Stimulated activated naive CD8-positive, alpha-beta T cell treated with anti-CD3 and anti-CD28 coated beads, Interleukin-15, amount 100 ng/mL, for 72 hours (primary cell): ENCODE data around the gene MRPL48.

ENCODE experiments used
- ATAC-seq: fragments of 150-1000 bp; cut with Tn5 transposase; 2 replicates; pipeline ENCODE4 v1.10.0; 2021; ENCODE audit warnings: mild to moderate bottlenecking, moderate library complexity
- DNase-seq, 2 donors: peaks; one replicate each; pipeline ENCODE4 v3.0.0; 2021 to 2022
- H3K27ac Mint-ChIP-seq, 2 donors: one replicate each; pipeline ENCODE4 v1.8.0; 2022; ENCODE audit warnings: mild to moderate bottlenecking in 2 of 2, mixed read lengths in 2 of 2, moderate library complexity in 2 of 2
- H3K27me3 Mint-ChIP-seq: one replicate; pipeline ENCODE4 v1.8.0; 2022; ENCODE audit warnings: mixed read lengths
- H3K4me1 Mint-ChIP-seq: one replicate; pipeline ENCODE4 v1.8.0; 2022; ENCODE audit warnings: mild to moderate bottlenecking, mixed read lengths
- H3K4me3 Mint-ChIP-seq, 2 donors: one replicate each; pipeline ENCODE4 v1.8.0; 2022; ENCODE audit warnings: mild to moderate bottlenecking in 2 of 2, mixed read lengths in 2 of 2, moderate library complexity in 1 of 2
- H3K9me3 Mint-ChIP-seq, 2 donors: one replicate each; pipeline ENCODE4 v1.8.0; 2022; ENCODE audit warnings: mixed read lengths in 2 of 2

The MRPL48 gene

GRCh38 chr11:73795925-73796632, 8.4 kb downstream of the MRPL48 start:
- Mint-ChIP-seq H3K4me1 (peaks cover 6% of the 10 kb centered on the region), H3K27ac (no peak overlapping the region), H3K27me3 (no peaks in the 10 kb centered on the region), H3K4me3 (no peak overlapping the region), H3K9me3 (no peaks in the 10 kb centered on the region)
- no peak for ATAC-seq
- no peak for DNase-seq

- no peak for ATAC-seq
- no peak for DNase-seq
- Mint-ChIP-seq H3K27me3 (no peaks in the 10 kb centered on the region), H3K9me3 (no peaks in the 10 kb centered on the region), H3K4me3 (no peak overlapping the region), H3K4me1 (peaks cover 6% of the 10 kb centered on the region), H3K27ac (no peak overlapping the region)
Observed at GRCh38 chr11:73797457-73797856, 9.8 kb downstream of the MRPL48 start.

GRCh38 chr11:73800276-73800806, 12.7 kb downstream of the MRPL48 start:
- H3K9me3 Mint-ChIP-seq, result no peaks in the 10 kb centered on the region
- H3K4me1 Mint-ChIP-seq, result no peaks in the 10 kb centered on the region
- no peak overlapping the region for H3K4me3 Mint-ChIP-seq
- DNase-seq, result no peak
- no peak for ATAC-seq
- H3K27ac Mint-ChIP-seq, result no peak overlapping the region
- no peaks in the 10 kb centered on the region for H3K27me3 Mint-ChIP-seq

- H3K9me3 Mint-ChIP-seq, result no peaks in the 10 kb centered on the region
Observed at GRCh38 chr11:73801136-73801535, 13.5 kb downstream of the MRPL48 start.

GRCh38 chr11:73804712-73805111, 17.0 kb downstream of the MRPL48 start:
- Mint-ChIP-seq H3K4me1 (no peaks in the 10 kb centered on the region), H3K27ac (no peak overlapping the region), H3K4me3 (no peak overlapping the region), H3K9me3 (no peaks in the 10 kb centered on the region), H3K27me3 (no peaks in the 10 kb centered on the region)
- DNase-seq (no peak), ATAC-seq (no peak)

More at GRCh38 chr11:73801136-73801535, 13.5 kb downstream of the MRPL48 start:
- Mint-ChIP-seq H3K27ac (no peak overlapping the region), H3K27me3 (no peaks in the 10 kb centered on the region), H3K4me3 (no peak overlapping the region), H3K4me1 (no peaks in the 10 kb centered on the region)
- ATAC-seq (no peak), DNase-seq (no peak)

- Mint-ChIP-seq H3K9me3 (no peaks in the 10 kb centered on the region), H3K27me3 (no peaks in the 10 kb centered on the region), H3K4me3 (no peak overlapping the region), H3K27ac (no peak overlapping the region), H3K4me1 (no peaks in the 10 kb centered on the region)
- ATAC-seq (no peak), DNase-seq (no peak)
Observed at GRCh38 chr11:73808052-73808451, 20.4 kb downstream of the MRPL48 start.

- DNase-seq (no peak), ATAC-seq (no peak)
- no peak overlapping the region for H3K4me3 Mint-ChIP-seq
- H3K27ac Mint-ChIP-seq, result no peak overlapping the region
- H3K27me3 Mint-ChIP-seq, result no peaks in the 10 kb centered on the region
- H3K9me3 Mint-ChIP-seq, result no peaks in the 10 kb centered on the region
- peaks cover 6% of the 10 kb centered on the region for H3K4me1 Mint-ChIP-seq
Observed at GRCh38 chr11:73810637-73811036, 23.0 kb downstream of the MRPL48 start.

- no peak for DNase-seq
- Mint-ChIP-seq H3K4me1 (peaks cover 6% of the 10 kb centered on the region), H3K27me3 (no peaks in the 10 kb centered on the region), H3K27ac (no peak overlapping the region), H3K9me3 (no peaks in the 10 kb centered on the region), H3K4me3 (no peak overlapping the region)
- no peak for ATAC-seq
Observed at GRCh38 chr11:73812234-73812633, 24.6 kb downstream of the MRPL48 start.

GRCh38 chr11:73814812-73815211, 27.1 kb downstream of the MRPL48 start:
- no peak overlapping the region for H3K4me3 Mint-ChIP-seq

GRCh38 chr11:73818846-73819245, 31.2 kb downstream of the MRPL48 start:
- ATAC-seq, result no peak

More at GRCh38 chr11:73814812-73815211, 27.1 kb downstream of the MRPL48 start:
- Mint-ChIP-seq H3K27me3 (no peaks in the 10 kb centered on the region), H3K9me3 (no peaks in the 10 kb centered on the region), H3K4me1 (peaks cover 6% of the 10 kb centered on the region), H3K27ac (no peak overlapping the region)
- DNase-seq (no peak), ATAC-seq (no peak)

GRCh38 chr11:73830261-73830660, 42.6 kb downstream of the MRPL48 start:
- DNase-seq, result no peak
- Mint-ChIP-seq H3K27ac (no peak overlapping the region), H3K27me3 (no peaks in the 10 kb centered on the region), H3K9me3 (no peaks in the 10 kb centered on the region), H3K4me1 (no peaks in the 10 kb centered on the region), H3K4me3 (no peak overlapping the region)
- ATAC-seq, result no peak

More at GRCh38 chr11:73818846-73819245, 31.2 kb downstream of the MRPL48 start:
- no peak overlapping the region for H3K4me3 Mint-ChIP-seq
- DNase-seq, result no peak
- no peaks in the 10 kb centered on the region for H3K27me3 Mint-ChIP-seq
- H3K27ac Mint-ChIP-seq, result no peak overlapping the region
- peaks cover 5% of the 10 kb centered on the region for H3K4me1 Mint-ChIP-seq
- no peaks in the 10 kb centered on the region for H3K9me3 Mint-ChIP-seq

- Mint-ChIP-seq H3K27me3 (no peaks in the 10 kb centered on the region), H3K4me3 (no peak overlapping the region)
Observed at GRCh38 chr11:73833067-73833466, 45.4 kb downstream of the MRPL48 start.

GRCh38 chr11:73838443-73839122, 50.9 kb downstream of the MRPL48 start:
- no peak overlapping the region for H3K4me3 Mint-ChIP-seq
- no peak overlapping the region for H3K27ac Mint-ChIP-seq
- no peak for DNase-seq
- no peaks in the 10 kb centered on the region for H3K27me3 Mint-ChIP-seq
- H3K9me3 Mint-ChIP-seq, result no peaks in the 10 kb centered on the region
- no peaks in the 10 kb centered on the region for H3K4me1 Mint-ChIP-seq
- no peak for ATAC-seq

More at GRCh38 chr11:73833067-73833466, 45.4 kb downstream of the MRPL48 start:
- DNase-seq (no peak), ATAC-seq (no peak)
- H3K9me3 Mint-ChIP-seq, result no peaks in the 10 kb centered on the region
- H3K27ac Mint-ChIP-seq, result no peak overlapping the region
- no peaks in the 10 kb centered on the region for H3K4me1 Mint-ChIP-seq

- Mint-ChIP-seq H3K27me3 (no peaks in the 10 kb centered on the region), H3K4me3 (no peak overlapping the region), H3K9me3 (no peaks in the 10 kb centered on the region), H3K27ac (peak overlapping the region in 1 of 2 donors; percentile 28), H3K4me1 (no peaks in the 10 kb centered on the region)
- DNase-seq (no peak), ATAC-seq (no peak)
Observed at GRCh38 chr11:73839123-73839457, 51.4 kb downstream of the MRPL48 start.

GRCh38 chr11:73851046-73851764, 63.5 kb downstream of the MRPL48 start:
- no peak overlapping the region for H3K4me3 Mint-ChIP-seq
- H3K27me3 Mint-ChIP-seq, result no peaks in the 10 kb centered on the region
- ATAC-seq (no peak), DNase-seq (no peak)
- no peaks in the 10 kb centered on the region for H3K9me3 Mint-ChIP-seq
- peaks cover 1% of the 10 kb centered on the region for H3K4me1 Mint-ChIP-seq
- H3K27ac Mint-ChIP-seq, result no peak overlapping the region

- ATAC-seq, result no peak
- H3K4me1 Mint-ChIP-seq, result no peaks in the 10 kb centered on the region
Observed at GRCh38 chr11:73852049-73852448, 64.4 kb downstream of the MRPL48 start.

More at GRCh38 chr11:73852049-73852448, 64.4 kb downstream of the MRPL48 start:
- Mint-ChIP-seq H3K9me3 (no peaks in the 10 kb centered on the region), H3K4me3 (no peak overlapping the region), H3K27ac (no peak overlapping the region), H3K27me3 (no peaks in the 10 kb centered on the region)
- DNase-seq, result no peak
